ACC112 (cell line): ENCODE measurements around the gene MX1.

ENCODE experiments used
- H2AFZ ChIP-seq: fragments of 200-600 bp; sonication (generic); one replicate; pipeline ENCODE4 v1.6.0; 2017; ENCODE audit warnings: antibody characterized with exemption, low read length; ENCODE audit not compliant: unreplicated experiment
- H3K27ac ChIP-seq: fragments of 200-600 bp; sonication (generic); 2 replicates; pipeline ENCODE4 v1.5.1; 2014; ENCODE audit warnings: low read depth, mild to moderate bottlenecking, antibody characterized with exemption, low read length, moderate library complexity
- H3K27me3 ChIP-seq: fragments of 200-600 bp; sonication (generic); 2 replicates; pipeline ENCODE4 v1.6.1; 2014; ENCODE audit warnings: mild to moderate bottlenecking, antibody characterized with exemption, low read length, moderate library complexity, mixed read lengths; ENCODE audit not compliant: insufficient read depth
- H3K36me3 ChIP-seq: fragments of 200-600 bp; sonication (generic); 2 replicates; pipeline ENCODE4 v1.6.1; 2016; ENCODE audit warnings: mild to moderate bottlenecking, antibody characterized with exemption, low read length, moderate library complexity, mixed read lengths; ENCODE audit not compliant: insufficient read depth
- H3K4me1 ChIP-seq: fragments of 200-600 bp; sonication (generic); one replicate; pipeline ENCODE4 v1.6.1; 2016; ENCODE audit warnings: low read length, mixed read lengths; ENCODE audit not compliant: insufficient read depth, unreplicated experiment, control insufficient read depth
- H3K4me3 ChIP-seq: fragments of 200-600 bp; sonication (generic); 2 replicates; pipeline ENCODE4 v1.5.1; 2014; ENCODE audit warnings: mild to moderate bottlenecking, low read depth, low read length
- H3K79me2 ChIP-seq: fragments of 200-600 bp; sonication (generic); one replicate; pipeline ENCODE4 v1.6.0; 2016; ENCODE audit warnings: low read length; ENCODE audit not compliant: control insufficient read depth, unreplicated experiment, insufficient read depth

Gene MX1

DNA sequence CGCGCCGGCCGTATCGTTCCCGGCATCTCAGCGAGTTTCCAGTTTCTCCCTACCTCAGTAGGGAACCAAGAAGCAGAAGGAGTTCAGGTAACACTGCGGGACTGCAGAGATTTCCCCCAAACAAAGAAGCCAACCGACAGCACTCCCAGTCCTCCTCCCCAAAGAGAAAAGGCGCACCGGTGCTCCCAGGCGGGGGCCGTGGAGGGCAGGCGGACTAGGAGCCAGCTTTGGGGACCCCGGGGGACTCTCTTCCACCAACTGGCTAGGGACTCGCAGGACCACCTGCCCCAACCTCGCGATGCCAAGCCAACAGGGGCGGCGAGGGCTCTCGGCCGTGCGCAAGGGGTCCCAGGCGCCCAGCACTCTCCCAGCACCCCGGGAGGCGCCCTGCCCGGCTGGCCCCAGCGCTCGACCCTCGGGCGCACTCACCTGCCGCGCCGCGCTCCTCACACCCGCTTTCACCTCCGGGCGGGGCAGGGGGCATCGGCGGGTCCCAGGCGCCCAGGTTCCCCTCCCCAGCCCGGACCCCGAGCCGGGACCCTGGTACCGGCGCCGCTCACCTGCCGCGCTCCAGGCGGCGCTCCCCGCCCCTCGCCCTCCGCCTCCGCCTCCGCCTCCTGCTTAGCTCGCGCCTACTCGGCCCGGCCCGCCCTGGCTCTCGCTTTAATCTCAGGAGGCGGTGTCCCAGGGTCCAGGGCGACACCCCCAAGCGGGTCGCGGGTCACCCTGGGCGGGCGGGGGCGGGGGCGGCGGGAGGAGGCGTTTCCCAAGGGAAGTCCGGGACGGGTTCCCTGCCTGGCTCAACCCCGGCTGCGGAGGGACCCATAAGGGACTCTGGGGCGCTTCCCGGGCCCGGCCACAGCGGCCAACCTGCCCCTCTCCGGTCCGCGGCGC, 81.7 kb downstream of the MX1 start, which contains the start of gene TMPRSS2:
TSS of gene TMPRSS2 (minus strand) at position 638 of the 894 bp plus-strand sequence. CDS start 10,025 bp downstream, outside the sequence.
- Histone ChIP-seq H3K27me3 (peaks cover 96% of the 10 kb centered on the region), H3K4me1 (no peaks in the 10 kb centered on the region), H3K79me2 (no peaks in the 10 kb centered on the region), H2AFZ (no peak within 1 kb of the TSS), H3K4me3 (no peak within 1 kb of the TSS; the same call in 1 of the 2 replicates), H3K27ac (no peak within 1 kb of the TSS), H3K36me3 (no peaks in the 10 kb centered on the region)

DNA sequence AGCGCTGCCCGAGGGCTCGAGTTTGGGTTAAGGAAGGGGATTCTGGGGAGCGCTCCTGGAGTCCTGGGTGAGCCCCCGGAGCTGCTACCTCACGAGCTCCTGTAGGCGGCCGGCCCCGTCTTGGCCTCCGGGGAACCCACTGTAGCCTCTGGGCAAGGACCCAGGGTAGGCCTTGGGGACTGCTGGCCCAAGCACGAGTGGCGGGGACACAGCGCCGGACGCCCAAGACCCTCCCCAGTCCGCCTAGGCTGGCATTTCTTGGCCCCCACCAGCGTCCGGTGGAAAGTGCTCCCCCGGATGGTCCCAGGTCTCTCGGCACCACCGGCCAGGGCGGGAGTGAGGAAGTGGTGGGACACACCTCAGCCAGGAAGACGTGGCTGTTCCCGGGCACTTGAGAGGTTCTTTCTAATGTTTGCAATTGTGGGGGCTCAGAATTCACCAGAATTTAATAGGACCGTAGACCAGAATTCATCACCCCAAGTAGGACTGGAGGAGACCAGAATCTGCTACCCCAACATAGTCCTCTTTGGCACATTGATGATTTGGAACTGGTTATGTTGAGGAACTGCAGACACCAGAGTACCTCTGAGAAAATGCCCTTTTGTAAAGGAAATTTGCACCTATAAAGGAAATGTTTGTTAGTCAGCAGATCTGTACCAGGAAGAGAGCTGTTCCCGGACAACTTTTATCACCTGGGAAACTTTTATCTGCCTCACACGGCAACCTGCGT, 82.5 kb downstream of the MX1 start:
- no peak overlapping the region for H2AFZ ChIP-seq
- no peaks in the 10 kb centered on the region for H3K4me1 ChIP-seq
- peaks cover 91% of the 10 kb centered on the region for H3K27me3 ChIP-seq
- no peaks in the 10 kb centered on the region for H3K79me2 ChIP-seq
- H3K4me3 ChIP-seq, result no peak overlapping the region
- no peak overlapping the region for H3K27ac ChIP-seq
- H3K36me3 ChIP-seq, result no peaks in the 10 kb centered on the region
